ENCODE results near the gene ATRAID. TPM values are rescaled to one million over a fixed set of nuclear protein-coding genes. Genes with fewer than 3 reads are reported as not detected.

Gene ATRAID
- total and polyA plus RNA-seq, 9 donors, result 123 to 318 (median 136) TPM

- no peaks in the 10 kb centered on the region for H3K27me3 ChIP-seq
- H3K27ac ChIP-seq, result peak overlapping the region in 1 of 2 donors; percentile 79
- TF ChIP-seq EP300 (IDR thresholded peaks at IDR 0.05) (no peak), POLR2A (IDR thresholded peaks at IDR 0.05) (no peak), CTCF (IDR thresholded peaks at IDR 0.05) (no peak)
- no peak overlapping the region for H3K4me3 ChIP-seq
- 51 to 64% (median 53%) methylated on average over 4 of the region's 4 CpGs for WGBS, 3 donors
- no peaks in the 10 kb centered on the region for H3K36me3 ChIP-seq
- DNase-seq, result peak in 3 of 5 donors; percentile 47 to 72 (median 57)
- peaks cover 26% of the 10 kb centered on the region for H3K4me1 ChIP-seq (ENCODE audit: insufficient read depth)
- intact Hi-C loops (cut with DNase I), result no loop called here
- H3K9me3 ChIP-seq, result no peaks in the 10 kb centered on the region
Measured at GRCh38 chr2:27184115-27184514, 27.7 kb upstream of the ATRAID start.

- intact Hi-C loops (cut with DNase I), result loop anchor here in 1 of 4 donors (5.0 kb wide), 1 partner anchor 53 kb away; the partner anchor contains the start of gene PREB
- peak in 1 of 5 donors; percentile 49 for DNase-seq
- WGBS, 3 donors, result 4 to 9% (median 4%) methylated on average over 6 of the region's 6 CpGs
Measured at GRCh38 chr2:27185331-27186026, 26.4 kb upstream of the ATRAID start.

GRCh38 chr2:27186613-27187345, 25.1 kb upstream of the ATRAID start:
- no peak for DNase-seq
- Histone ChIP-seq H3K4me1 (ENCODE audit: insufficient read depth) (peaks cover 19% of the 10 kb centered on the region), H3K36me3 (no peaks in the 10 kb centered on the region), H3K27me3 (no peaks in the 10 kb centered on the region), H3K4me3 (no peak overlapping the region), H3K27ac (no peak overlapping the region), H3K9me3 (no peaks in the 10 kb centered on the region)
- intact Hi-C loops (cut with DNase I), result loop anchor here in 1 of 4 donors (5.0 kb wide), 1 partner anchor 54 kb away; the partner anchor contains the start of gene PREB
- no peak for TF ChIP-seq CTCF (IDR thresholded peaks at IDR 0.05)
- TF ChIP-seq POLR2A (IDR thresholded peaks at IDR 0.05), result no peak
- TF ChIP-seq EP300 (IDR thresholded peaks at IDR 0.05), result no peak
- WGBS, 3 donors, result 75 to 78% (median 77%) methylated on average over 6 of the region's 6 CpGs

More at GRCh38 chr2:27185331-27186026, 26.4 kb upstream of the ATRAID start:
- Histone ChIP-seq H3K36me3 (no peaks in the 10 kb centered on the region), H3K4me1 (ENCODE audit: insufficient read depth) (peaks cover 22% of the 10 kb centered on the region), H3K27me3 (no peaks in the 10 kb centered on the region), H3K9me3 (no peaks in the 10 kb centered on the region), H3K4me3 (no peak overlapping the region), H3K27ac (peak overlapping the region; percentile 46 to 79)
- TF ChIP-seq POLR2A (IDR thresholded peaks at IDR 0.05), result no peak
- TF ChIP-seq EP300 (IDR thresholded peaks at IDR 0.05), result peak; percentile 78

GRCh38 chr2:27189989-27190388, 21.9 kb upstream of the ATRAID start:
- Histone ChIP-seq H3K9me3 (no peaks in the 10 kb centered on the region), H3K27ac (no peak overlapping the region), H3K4me1 (ENCODE audit: insufficient read depth) (peaks cover 6% of the 10 kb centered on the region), H3K36me3 (no peaks in the 10 kb centered on the region), H3K4me3 (no peak overlapping the region), H3K27me3 (no peaks in the 10 kb centered on the region)
- TF ChIP-seq EP300 (IDR thresholded peaks at IDR 0.05), result no peak
- no peak for TF ChIP-seq POLR2A (IDR thresholded peaks at IDR 0.05)
- no peak for TF ChIP-seq CTCF (IDR thresholded peaks at IDR 0.05)
- intact Hi-C loops (cut with DNase I), result loop anchor here (5.0 kb wide), 3 partner anchors 58 to 93 kb away; partner anchors contain the start of gene PREB (in 3 of the 4)
- WGBS, 3 donors, result 88 to 94% (median 93%) methylated on average over 8 of the region's 8 CpGs
- DNase-seq, result no peak

All from ovary (tissue), 9 donors.